ENCODE data around the gene ARHGEF37.

ARHGEF37 gene

GRCh38 chr5:149674686-149675085, 93.4 kb downstream of the ARHGEF37 start:
- DNase-seq (ENCODE audit: low read depth) = no peak

GRCh38 chr5:149675610-149676201, 94.4 kb downstream of the ARHGEF37 start:
- DNase-seq (ENCODE audit: low read depth) = no peak

- DNase-seq (ENCODE audit: low read depth) = no peak
These were observed 96.4 kb downstream of the ARHGEF37 start for GRCh38 chr5:149677731-149678130.

- DNase-seq (ENCODE audit: low read depth) = no peak
These were observed 98.8 kb downstream of the ARHGEF37 start for GRCh38 chr5:149679876-149680809.

- DNase-seq (ENCODE audit: low read depth) = no peak
These were observed 99.5 kb downstream of the ARHGEF37 start for GRCh38 chr5:149680810-149681221.

GRCh38 chr5:149681252-149681651, 100.0 kb downstream of the ARHGEF37 start:
- DNase-seq (ENCODE audit: low read depth) = no peak

- DNase-seq (ENCODE audit: low read depth) = no peak
These were observed 100.6 kb downstream of the ARHGEF37 start for GRCh38 chr5:149681922-149682321.

GRCh38 chr5:149682532-149683075, 101.3 kb downstream of the ARHGEF37 start:
- DNase-seq (ENCODE audit: low read depth) = no peak

- DNase-seq (ENCODE audit: low read depth) = no peak
These were observed 102.7 kb downstream of the ARHGEF37 start for GRCh38 chr5:149683964-149684363.

- no peak for DNase-seq (ENCODE audit: low read depth)
These were observed 103.1 kb downstream of the ARHGEF37 start for GRCh38 chr5:149684371-149684770.
